GM23338 (cell line): ENCODE data around the gene TRAF2. TPM values are rescaled to one million over a fixed set of nuclear protein-coding genes. Genes with fewer than 3 reads are reported as not detected.

Experiments
- ATAC-seq: fragments of 200-7000 bp; cut with Tn5 transposase; 3 replicates; pipeline ENCODE4 v1.9.1; 2020
- DNase-seq: peaks from one replicate; pipeline ENCODE4 v3.0.0-alpha.2; 2015; ENCODE audit warnings: low spot score
- H2AFZ ChIP-seq: fragments of 200-600 bp; sonication (generic); 2 replicates; pipeline ENCODE4 v1.8.0; 2016; ENCODE audit warnings: antibody characterized with exemption, mild to moderate bottlenecking, moderate library complexity
- H3F3A ChIP-seq: fragments of 200-600 bp; sonication (generic); replicated peaks from 2 replicates; pipeline ENCODE4 v1.8.0; 2017; ENCODE audit warnings: antibody characterized with exemption, mixed run types, low read depth
- H3K27ac ChIP-seq: fragments of 200-600 bp; sonication (generic); 2 replicates; pipeline ENCODE4 v1.6.1; 2016; ENCODE audit warnings: low read depth
- H3K27me3 ChIP-seq: fragments of 200-600 bp; sonication (generic); 2 replicates; pipeline ENCODE4 v1.8.0; 2016; ENCODE audit warnings: mild to moderate bottlenecking, mixed run types, moderate library complexity; ENCODE audit not compliant: insufficient read depth
- H3K36me3 ChIP-seq: fragments of 200-600 bp; sonication (generic); 2 replicates; pipeline ENCODE4 v1.8.0; 2016; ENCODE audit warnings: mild to moderate bottlenecking; ENCODE audit not compliant: insufficient read depth
- H3K4me1 ChIP-seq: fragments of 200-600 bp; sonication (generic); 2 replicates; pipeline ENCODE4 v1.8.0; 2016; ENCODE audit warnings: mild to moderate bottlenecking, moderate library complexity; ENCODE audit not compliant: insufficient read depth
- H3K4me2 ChIP-seq: fragments of 200-600 bp; sonication (generic); 2 replicates; pipeline ENCODE4 v1.7.1; 2017; ENCODE audit warnings: mixed run types
- H3K4me3 ChIP-seq: fragments of 200-600 bp; sonication (generic); 2 replicates; pipeline ENCODE4 v1.6.1; 2016; ENCODE audit warnings: mixed run types
- H3K79me2 ChIP-seq: fragments of 200-600 bp; sonication (generic); replicated peaks from 2 replicates; pipeline ENCODE4 v1.8.0; 2017; ENCODE audit warnings: mild to moderate bottlenecking; ENCODE audit not compliant: insufficient read depth
- H3K9me2 ChIP-seq: fragments of 200-600 bp; sonication (generic); 2 replicates; pipeline ENCODE4 v1.8.0; 2017; ENCODE audit not compliant: insufficient read depth
- H4K20me1 ChIP-seq: fragments of 200-600 bp; sonication (generic); replicated peaks from 2 replicates; pipeline ENCODE4 v1.8.0; 2017; ENCODE audit warnings: mild to moderate bottlenecking; ENCODE audit not compliant: insufficient read depth
- H3K27ac Mint-ChIP-seq: 2 replicates; pipeline ENCODE4 v1.8.0; 2020; ENCODE audit warnings: inconsistent platforms, mild to moderate bottlenecking, moderate library complexity, mixed read lengths
- H3K27me3 Mint-ChIP-seq: 3 replicates; pipeline ENCODE4 v1.8.0; 2022; ENCODE audit warnings: low read depth, mild to moderate bottlenecking, moderate library complexity, mixed read lengths, inconsistent platforms; ENCODE audit not compliant: insufficient read depth, poor library complexity
- H3K36me3 Mint-ChIP-seq: 3 replicates; pipeline ENCODE4 v1.8.0; 2021; ENCODE audit warnings: low read depth, mild to moderate bottlenecking, inconsistent platforms, moderate library complexity, mixed read lengths
- H3K4me1 Mint-ChIP-seq: 3 replicates; pipeline ENCODE4 v1.8.0; 2020; ENCODE audit warnings: mild to moderate bottlenecking, inconsistent platforms, mixed read lengths
- H3K4me3 Mint-ChIP-seq: 3 replicates; pipeline ENCODE4 v1.8.0; 2021; ENCODE audit warnings: moderate library complexity, mild to moderate bottlenecking, inconsistent platforms, mixed read lengths
- H3K9me3 Mint-ChIP-seq: 3 replicates; pipeline ENCODE4 v1.8.0; 2020; ENCODE audit warnings: moderate library complexity, mild to moderate bottlenecking, inconsistent platforms, mixed read lengths
- CREB1 ChIP-seq: fragments of 250-450 bp; sonication (Bioruptor Pico); IDR thresholded peaks from 2 replicates; pipeline ENCODE4 v1.5.0; 2020; ENCODE audit warnings: low read depth, mild to moderate bottlenecking, moderate library complexity
- CTCF ChIP-seq, 2 experiments: fragments of 200-600 bp in 1 of 2; sonication (generic) in 1 of 2; conservative IDR thresholded peaks; 2 replicates each; pipeline versions ENCODE4 v1.5.1 to v1.6.1; 2016 to 2017; ENCODE audit warnings: antibody characterized with exemption in 2 of 2, low read depth in 2 of 2, mild to moderate bottlenecking in 2 of 2, moderate library complexity in 1 of 2
- ETS1 ChIP-seq: IDR thresholded peaks from 2 replicates; pipeline ENCODE4 v1.6.1; 2016; ENCODE audit warnings: antibody characterized with exemption
- EZH2 ChIP-seq: fragments of 200-600 bp; sonication (generic); IDR thresholded peaks from one replicate; pipeline ENCODE4 v1.8.0; 2017; ENCODE audit warnings: antibody characterized with exemption, mild to moderate bottlenecking, low read depth; ENCODE audit not compliant: unreplicated experiment
- EZH2phosphoT487 ChIP-seq: fragments of 200-600 bp; sonication (generic); IDR thresholded peaks from one replicate; pipeline ENCODE4 v1.8.1; 2018; ENCODE audit warnings: antibody characterized with exemption; ENCODE audit not compliant: unreplicated experiment
- JUNB ChIP-seq: IDR thresholded peaks from one replicate; pipeline ENCODE4 v1.6.1; 2016; ENCODE audit warnings: antibody characterized with exemption; ENCODE audit not compliant: unreplicated experiment
- NANOG ChIP-seq: IDR thresholded peaks from 2 replicates; pipeline ENCODE4 v1.6.1; 2016; ENCODE audit warnings: antibody characterized with exemption, borderline replicate concordance
- STAT1 ChIP-seq: IDR thresholded peaks from one replicate; pipeline ENCODE4 v1.6.1; 2016; ENCODE audit warnings: antibody characterized with exemption; ENCODE audit not compliant: unreplicated experiment
- ZNF114 ChIP-seq: fragments of 250-450 bp; sonication (Bioruptor Pico); IDR thresholded peaks from 2 replicates; pipeline ENCODE4 v1.5.0; 2020; ENCODE audit warnings: mild to moderate bottlenecking, moderate library complexity
- ZNF331 ChIP-seq: fragments of 250-450 bp; sonication (Bioruptor Pico); IDR thresholded peaks from 2 replicates; pipeline ENCODE4 v1.5.0; 2020; ENCODE audit warnings: low read depth, mild to moderate bottlenecking, moderate library complexity
- ZNF462 ChIP-seq: fragments of 250-450 bp; sonication (Bioruptor Pico); IDR thresholded peaks from 2 replicates; pipeline ENCODE4 v1.5.0; 2020; ENCODE audit warnings: mild to moderate bottlenecking, moderate library complexity
- polyA plus RNA-seq: library from polyadenylated mRNA; unstranded; fragments of >200 nt; fragmentation: Nextera tagmentation; extraction: Ambion mirVana; gene quantifications from 2 replicates; pipeline ENCODE4 v1.2.1, GENCODE V29; 2016
- total RNA-seq: library from RNA; depleted of rRNA; stranded (reverse); fragments of >200 nt; shearing (Covaris generic); gene quantifications from 2 replicates; pipeline ENCODE4 v1.2.3, GENCODE V29; 2014

TRAF2 gene
- total and polyA plus RNA-seq, 2 experiments from 2014 or later = 25.4 to 39.9 TPM

DNA sequence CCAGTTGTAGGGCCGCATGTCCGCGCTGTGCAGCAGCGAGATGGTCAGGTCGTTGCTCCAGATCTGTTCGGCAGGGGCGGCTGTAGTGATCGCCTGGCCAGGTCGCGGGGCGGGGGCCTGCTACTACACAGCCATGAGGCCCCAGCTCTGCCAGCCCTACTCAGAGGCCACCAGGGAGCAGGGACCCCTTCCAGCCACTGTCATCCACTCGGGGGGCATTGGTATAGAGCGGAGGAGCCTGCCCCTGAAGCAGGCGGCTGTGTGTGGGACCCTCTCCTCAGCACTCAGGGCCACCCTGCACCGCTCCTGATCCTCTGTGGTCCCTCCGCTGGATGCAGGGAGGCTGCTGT is 56.5 kb downstream of the TRAF2 start:
- Histone ChIP-seq H3K36me3 (no peaks in the 10 kb centered on the region), H3K27ac (no peak overlapping the region), H2AFZ (no peak overlapping the region), H4K20me1 (no peaks in the 10 kb centered on the region; the same call in 1 of the 2 replicates), H3K9me2 (no peaks in the 10 kb centered on the region), H3K4me1 (peaks cover 1% of the 10 kb centered on the region; the same call in 1 of the 2 replicates), H3K4me2 (no peak overlapping the region), H3K27me3 (no peaks in the 10 kb centered on the region), H3K79me2 (0 out of 2 replicates have a peak, but pooled peaks cover 5% of the 10 kb centered on the region), H3K4me3 (no peak overlapping the region), H3F3A (0 out of 2 replicates have a peak, but pooled peaks cover 3% of the 10 kb centered on the region)
- DNase-seq (no peak), ATAC-seq (no peak)
- H3K4me3 Mint-ChIP-seq = peak overlapping the region; percentile 21; the same call in 1 of the 3 replicates
- TF ChIP-seq NANOG (no peak), JUNB (no peak), EZH2phosphoT487 (no peak), ZNF114 (CRISPR knock-in tag) (no peak), ETS1 (no peak), EZH2 (no peak), ZNF331 (CRISPR knock-in tag) (no peak), ZNF462 (CRISPR knock-in tag) (no peak), STAT1 (no peak), CTCF (conservative IDR thresholded peaks at IDR 0.05; ENCODE audit: low read depth in 2 of 2) (no peak), CREB1 (no peak)
- H3K36me3 Mint-ChIP-seq = peaks cover 27% of the 10 kb centered on the region
- peaks cover 12% of the 10 kb centered on the region for H3K27me3 Mint-ChIP-seq
- peaks cover 7% of the 10 kb centered on the region for H3K4me1 Mint-ChIP-seq
- H3K9me3 Mint-ChIP-seq = no peaks in the 10 kb centered on the region
- no peak overlapping the region for H3K27ac Mint-ChIP-seq
